Smooth muscle cell (in vitro differentiated cells): ENCODE data around the gene ZER1. TPM values are rescaled to one million over a fixed set of nuclear protein-coding genes. Genes with fewer than 3 reads are reported as not detected.
A peak's percentile ranks its signal among the peaks of the same experiment; 100 is the strongest.

Source experiments
- DNase-seq: peaks from one replicate; lab custom pipeline; 2025; ENCODE audit not compliant: unreplicated experiment; lab: John Stamatoyannopoulos, UW
- H2AFZ ChIP-seq: fragments of 200-600 bp; sonication (generic); 2 replicates; pipeline ENCODE4 v1.6.0; 2016; ENCODE audit warnings: antibody characterized with exemption, low read depth, mild to moderate bottlenecking
- H3F3A ChIP-seq: fragments of 200-600 bp; sonication (generic); 2 replicates; pipeline ENCODE4 v1.6.0; 2017; ENCODE audit warnings: antibody characterized with exemption, low read depth
- H3K27ac ChIP-seq: fragments of 200-600 bp; sonication (generic); 2 replicates; pipeline ENCODE4 v1.5.1; 2016; ENCODE audit warnings: low read depth, mild to moderate bottlenecking
- H3K27me3 ChIP-seq: fragments of 200-600 bp; sonication (generic); 2 replicates; pipeline ENCODE4 v1.6.1; 2016; ENCODE audit warnings: low read depth, mild to moderate bottlenecking
- H3K36me3 ChIP-seq: fragments of 200-600 bp; sonication (generic); 2 replicates; pipeline ENCODE4 v1.5.1; 2016; ENCODE audit warnings: low read depth
- H3K4me1 ChIP-seq: fragments of 200-600 bp; sonication (generic); 2 replicates; pipeline ENCODE4 v1.5.1; 2016; ENCODE audit warnings: low read depth
- H3K4me2 ChIP-seq: fragments of 200-600 bp; sonication (generic); 2 replicates; pipeline ENCODE4 v1.6.0; 2016; ENCODE audit warnings: mild to moderate bottlenecking
- H3K4me3 ChIP-seq: fragments of 200-600 bp; sonication (generic); 2 replicates; pipeline ENCODE4 v1.5.1; 2016; ENCODE audit warnings: mild to moderate bottlenecking
- H3K79me2 ChIP-seq: fragments of 200-600 bp; sonication (generic); 2 replicates; pipeline ENCODE4 v1.6.0; 2016; ENCODE audit warnings: low read depth, mild to moderate bottlenecking
- H3K9ac ChIP-seq: fragments of 200-600 bp; sonication (generic); 2 replicates; pipeline ENCODE4 v1.6.0; 2016; ENCODE audit warnings: low read depth
- H3K9me3 ChIP-seq: fragments of 200-600 bp; sonication (generic); replicated peaks from 2 replicates; pipeline ENCODE4 v1.5.1; 2016; ENCODE audit warnings: low read depth
- H4K20me1 ChIP-seq: fragments of 200-600 bp; sonication (generic); 2 replicates; pipeline ENCODE4 v1.6.0; 2016; ENCODE audit warnings: low read depth
- CTCF ChIP-seq: fragments of 200-600 bp; sonication (generic); IDR thresholded peaks from 2 replicates; pipeline ENCODE4 v1.5.1; 2017; ENCODE audit warnings: borderline replicate concordance, mild to moderate bottlenecking, antibody characterized with exemption; ENCODE audit not compliant: insufficient read depth, poor library complexity, severe bottlenecking
- WGBS: methylation state at CpG from one replicate; pipeline ENCODE4 v1.1.7; 2016; ENCODE audit warnings: low lambda C conversion rate; 5-methylcytosine and 5-hydroxymethylcytosine counted together
- polyA plus RNA-seq: library from polyadenylated mRNA; unstranded; fragments of >200 nt; fragmentation: Nextera tagmentation; extraction: Ambion mirVana; gene quantifications from 2 replicates; pipeline ENCODE4 v1.2.1, GENCODE V29; 2016
- total RNA-seq: library from RNA; depleted of rRNA; stranded (reverse); fragments of >200 nt; gene quantifications from 2 replicates; pipeline ENCODE4 v1.2.3, GENCODE V29; 2014

ZER1 gene
- total and polyA plus RNA-seq, 2 experiments from 2014 or later: 30.6 to 38.4 TPM

DNA sequence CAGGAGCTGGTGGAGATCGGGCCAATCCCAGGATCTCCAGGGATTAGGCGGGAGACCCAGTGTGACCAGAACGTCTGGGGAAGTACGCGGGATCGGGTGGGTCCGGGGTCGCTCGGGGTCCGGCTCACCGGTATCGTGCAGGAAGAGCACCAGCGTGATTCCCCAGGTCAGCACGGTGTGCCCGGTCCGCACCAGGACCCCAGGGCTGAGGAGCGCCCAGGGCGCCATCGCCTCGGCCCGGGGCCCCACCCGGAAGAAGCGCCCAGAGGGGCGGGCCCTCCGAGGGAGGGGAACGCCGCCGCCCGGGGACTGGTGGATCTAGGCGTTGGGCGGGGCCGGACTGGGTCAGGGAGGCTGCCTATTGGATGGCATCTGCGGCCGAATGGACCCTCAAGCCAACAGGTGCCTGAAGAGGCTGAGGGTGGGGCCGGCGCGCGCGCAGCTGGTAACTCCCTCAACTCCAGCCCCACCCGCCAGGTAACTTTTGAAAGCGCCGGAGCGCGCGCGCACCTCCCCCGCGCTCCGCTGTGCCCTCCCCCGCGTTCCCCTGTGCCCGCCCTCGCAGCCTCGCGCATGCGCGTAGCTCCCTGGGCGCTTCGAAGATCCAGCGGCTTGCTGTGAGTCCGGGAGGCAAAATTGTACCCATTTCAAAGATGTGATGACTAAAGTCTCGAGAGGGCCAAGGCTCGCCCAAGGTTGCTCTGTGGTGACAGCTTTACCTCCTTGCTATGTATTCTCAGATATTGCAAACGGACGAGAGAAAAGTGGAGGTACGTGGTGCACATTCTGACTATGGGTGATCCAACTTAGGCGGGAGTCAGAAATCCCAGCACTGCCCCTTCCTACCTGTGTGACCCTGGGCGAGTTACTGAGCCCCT, 47.6 kb downstream of the ZER1 start, which contains the start of gene ZDHHC12:
Gene ZDHHC12, minus strand, starts transcription at position 262 of the 878 bp plus-strand sequence. Its CDS starts 34 bp downstream, at position 228.
- Histone ChIP-seq H3K9me3 (no peaks in the 10 kb centered on the region), H3K36me3 (no peaks in the 10 kb centered on the region), H4K20me1 (no peaks in the 10 kb centered on the region), H3K27me3 (no peaks in the 10 kb centered on the region), H3K4me3 (peak within 1 kb of the TSS; percentile 68), H3K79me2 (no peaks in the 10 kb centered on the region), H3K9ac (no peak within 1 kb of the TSS), H2AFZ (no peak within 1 kb of the TSS), H3K4me2 (peak within 1 kb of the TSS; percentile 87), H3K4me1 (no peaks in the 10 kb centered on the region), H3F3A (no peaks in the 10 kb centered on the region), H3K27ac (no peak within 1 kb of the TSS)
- DNase-seq: peak; percentile 57
- no peak for TF ChIP-seq CTCF
- 7% methylated on average over 37 of the region's 68 CpGs for WGBS

DNA sequence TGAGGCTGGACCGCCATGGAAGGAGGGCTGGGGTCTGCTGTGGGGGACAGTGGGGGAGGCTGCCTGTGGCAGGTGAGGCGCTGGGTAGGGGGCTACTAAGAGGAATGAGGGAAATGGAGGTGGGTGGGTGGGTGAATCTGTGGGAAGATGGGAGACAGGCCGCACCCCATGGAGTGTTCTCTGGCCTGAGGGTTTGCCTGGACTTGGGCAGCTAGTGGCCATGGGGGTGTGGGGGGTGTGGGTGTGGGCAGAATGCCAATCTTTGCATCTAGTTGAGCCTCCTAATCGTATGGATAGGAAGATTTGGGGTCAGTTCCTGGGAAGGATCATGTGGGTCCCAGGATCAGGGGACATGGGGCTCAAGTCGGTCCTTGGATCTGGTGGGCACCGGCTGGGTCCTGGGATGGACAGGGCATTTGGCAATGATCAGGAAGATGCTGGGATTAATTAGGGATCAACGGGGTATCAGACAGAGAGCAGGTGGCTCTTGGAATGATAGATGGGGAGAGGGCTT, 48.3 kb downstream of the ZER1 start:
- Histone ChIP-seq H3K4me1 (no peaks in the 10 kb centered on the region), H3K27ac (no peak overlapping the region), H3F3A (no peaks in the 10 kb centered on the region), H3K36me3 (no peaks in the 10 kb centered on the region), H2AFZ (no peak overlapping the region), H4K20me1 (no peaks in the 10 kb centered on the region), H3K4me3 (peak overlapping the region; percentile 68), H3K27me3 (no peaks in the 10 kb centered on the region), H3K4me2 (peak overlapping the region; percentile 87), H3K79me2 (no peaks in the 10 kb centered on the region), H3K9ac (no peak overlapping the region), H3K9me3 (no peaks in the 10 kb centered on the region)
- DNase-seq: no peak
- 44% methylated on average over 6 of the region's 7 CpGs for WGBS
- TF ChIP-seq CTCF: no peak

DNA sequence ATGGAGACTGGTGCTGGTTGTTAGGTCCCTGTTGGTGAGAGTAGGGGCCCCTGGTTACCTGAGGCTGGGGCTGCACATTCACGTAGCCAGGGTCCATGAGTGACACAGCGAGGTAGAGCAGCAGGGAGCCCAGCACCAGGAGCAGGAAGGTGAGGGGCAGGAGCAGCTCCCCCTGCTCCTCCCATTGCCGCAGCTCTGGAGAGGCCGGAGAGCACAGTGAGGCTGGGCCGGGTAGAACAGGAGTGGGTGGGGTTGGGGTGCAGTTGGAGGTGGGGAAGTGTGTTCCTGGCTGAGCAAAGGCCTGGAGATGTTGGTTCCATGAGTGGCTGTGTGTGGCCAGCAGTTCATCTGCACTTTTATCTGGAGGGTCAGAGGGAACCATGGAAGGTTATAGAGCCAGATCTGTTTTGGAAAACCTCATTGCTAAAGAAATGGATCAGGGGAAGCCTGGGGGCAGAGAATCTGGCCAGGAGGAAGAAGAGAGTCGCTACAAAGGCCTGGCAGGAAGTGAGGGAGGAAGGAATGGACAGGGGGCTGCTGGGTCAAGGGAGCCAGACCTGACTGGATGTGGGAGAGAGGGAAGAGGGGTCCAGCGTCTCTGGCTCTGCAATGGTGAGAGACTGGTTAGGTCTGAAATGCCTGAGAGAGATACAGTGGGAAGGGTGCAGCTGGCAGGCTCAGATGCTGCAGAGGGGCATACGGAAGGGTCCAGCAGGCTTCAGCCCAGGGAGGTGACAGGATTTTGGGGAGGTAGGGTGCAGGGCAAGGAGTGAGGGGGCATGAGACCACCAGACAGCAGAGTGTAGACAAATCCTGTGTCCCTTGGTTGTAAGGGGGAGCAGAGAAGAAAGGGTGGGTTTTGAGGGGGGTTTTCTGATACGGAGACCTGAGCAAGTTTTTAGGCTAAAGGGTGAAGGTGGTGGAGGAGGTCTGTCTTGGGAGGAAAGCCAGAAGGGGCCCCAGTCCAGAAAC, 49.1 kb downstream of the ZER1 start:
- Histone ChIP-seq H3K36me3 (no peaks in the 10 kb centered on the region), H3K4me3 (no peak overlapping the region), H3F3A (no peaks in the 10 kb centered on the region), H4K20me1 (no peaks in the 10 kb centered on the region), H3K4me1 (no peaks in the 10 kb centered on the region), H3K9ac (no peak overlapping the region), H3K4me2 (no peak overlapping the region), H3K27ac (no peak overlapping the region), H2AFZ (no peak overlapping the region), H3K9me3 (no peaks in the 10 kb centered on the region), H3K27me3 (no peaks in the 10 kb centered on the region), H3K79me2 (no peaks in the 10 kb centered on the region)
- no peak for DNase-seq
- TF ChIP-seq CTCF: no peak
- 87% methylated on average over 9 of the region's 9 CpGs for WGBS
